Tibial nerve (tissue), 4 donors: ENCODE measurements around the gene TMX3. TPM values are rescaled to one million over a fixed set of nuclear protein-coding genes. Genes with fewer than 3 reads are reported as not detected.

Experiments used
- DNase-seq, 2 donors: peaks; one replicate each; pipeline ENCODE4 v3.0.0-alpha.2; 2019; ENCODE audit warnings: low spot score in 2 of 2
- H3K27ac ChIP-seq, 4 donors: fragments of 200-600 bp; sonication (generic) in 3 of 4; one replicate each; pipeline ENCODE4 v1.5.1; 2017 to 2019; ENCODE audit warnings: mild to moderate bottlenecking in 1 of 4
- H3K27me3 ChIP-seq, 2 donors: fragments of 200-600 bp; sonication (generic) in 1 of 2; one replicate each; pipeline versions ENCODE4 v1.5.1 to v1.6.0; 2017 to 2019
- H3K36me3 ChIP-seq, 3 donors: fragments of 200-600 bp; sonication (generic); one replicate each; pipeline ENCODE4 v1.5.1; 2018 to 2019
- H3K4me1 ChIP-seq, 4 donors: fragments of 200-600 bp; sonication (generic) in 3 of 4; one replicate each; pipeline ENCODE4 v1.5.1; 2017 to 2019
- H3K4me3 ChIP-seq, 4 donors: fragments of 200-600 bp; sonication (generic) in 3 of 4; one replicate each; pipeline ENCODE4 v1.5.1; 2017 to 2019; ENCODE audit warnings: mild to moderate bottlenecking in 1 of 4, moderate library complexity in 1 of 4
- H3K9me3 ChIP-seq, 4 donors: fragments of 200-600 bp; sonication (generic) in 3 of 4; one replicate each; pipeline ENCODE4 v1.5.1; 2017 to 2019
- CTCF ChIP-seq, 5 experiments: fragments of 200-600 bp in 3 of 5; fragments of 450-650 bp in 2 of 5; sonication (generic) in 3 of 5; IDR thresholded peaks; one replicate each; pipeline ENCODE4 v1.5.1; 2016 to 2019; ENCODE audit warnings: antibody characterized with exemption in 5 of 5, mild to moderate bottlenecking in 3 of 5, moderate library complexity in 2 of 5
- EP300 ChIP-seq, 2 donors: sonication (generic); formaldehyde crosslinking; IDR thresholded peaks; one replicate each; pipeline ENCODE4 v1.6.1; 2017; ENCODE audit warnings: antibody characterized with exemption in 2 of 2, mild to moderate bottlenecking in 1 of 2
- POLR2A ChIP-seq, 2 donors: fragments of 450-650 bp; IDR thresholded peaks; one replicate each; pipeline ENCODE4 v1.6.1; 2017; ENCODE audit warnings: antibody characterized with exemption in 2 of 2, mild to moderate bottlenecking in 2 of 2, moderate library complexity in 2 of 2
- WGBS, 2 donors: methylation state at CpG; one replicate each; pipeline ENCODE4 v1.1.5; 2018; 5-methylcytosine and 5-hydroxymethylcytosine counted together
- total RNA-seq, 4 donors: library from RNA; depleted of rRNA; stranded (reverse); fragments of >200 nt; gene quantifications; one replicate each; pipeline ENCODE4 v1.1.0, GENCODE V29; 2016

The TMX3 gene
- total RNA-seq, 4 donors from 2014 or later: 30.2 to 69.0 (median 54.3) TPM

GRCh38 chr18:68757126-68757525 is 42.2 kb upstream of the TMX3 start:
- Histone ChIP-seq H3K27ac (no peak overlapping the region), H3K4me3 (no peak overlapping the region), H3K9me3 (peaks cover 0 to 17% (median 0%) of the 10 kb centered on the region in 4 donors), H3K36me3 (no peaks in the 10 kb centered on the region), H3K4me1 (no peaks in the 10 kb centered on the region), H3K27me3 (no peaks in the 10 kb centered on the region)
- DNase-seq: no peak
- TF ChIP-seq EP300 (IDR thresholded peaks at IDR 0.05) (no peak), CTCF (IDR thresholded peaks at IDR 0.05) (no peak), POLR2A (IDR thresholded peaks at IDR 0.05) (no peak)
- WGBS, 2 donors: 41 to 61% methylated on average over 1 of the region's 1 CpG

- no peak for TF ChIP-seq POLR2A (IDR thresholded peaks at IDR 0.05)
- TF ChIP-seq CTCF (IDR thresholded peaks at IDR 0.05): no peak
- no peak for TF ChIP-seq EP300 (IDR thresholded peaks at IDR 0.05)
Measured at GRCh38 chr18:68742206-68742605, 27.3 kb upstream of the TMX3 start.

GRCh38 chr18:68740966-68741365 is 26.1 kb upstream of the TMX3 start:
- TF ChIP-seq CTCF (IDR thresholded peaks at IDR 0.05): no peak
- Histone ChIP-seq H3K36me3 (no peaks in the 10 kb centered on the region), H3K4me3 (no peak overlapping the region), H3K9me3 (no peaks in the 10 kb centered on the region), H3K4me1 (no peaks in the 10 kb centered on the region), H3K27ac (no peak overlapping the region), H3K27me3 (no peaks in the 10 kb centered on the region)
- WGBS, 2 donors: 100% methylated on average over 1 of the region's 1 CpG
- DNase-seq: no peak

More at GRCh38 chr18:68742206-68742605, 27.3 kb upstream of the TMX3 start:
- 80 to 85% methylated on average over 1 of the region's 1 CpG for WGBS, 2 donors
- H3K27me3 ChIP-seq: no peaks in the 10 kb centered on the region
- no peaks in the 10 kb centered on the region for H3K4me1 ChIP-seq
- no peak overlapping the region for H3K27ac ChIP-seq
- no peaks in the 10 kb centered on the region for H3K9me3 ChIP-seq
- H3K36me3 ChIP-seq: no peaks in the 10 kb centered on the region
- DNase-seq: no peak
- no peak overlapping the region for H3K4me3 ChIP-seq

- Histone ChIP-seq H3K36me3 (no peaks in the 10 kb centered on the region), H3K9me3 (no peaks in the 10 kb centered on the region), H3K4me3 (no peak overlapping the region), H3K27ac (no peak overlapping the region), H3K27me3 (no peaks in the 10 kb centered on the region), H3K4me1 (peaks cover 0 to 1% (median 0%) of the 10 kb centered on the region in 4 donors)
- DNase-seq: no peak
- 62 to 80% methylated on average over 1 of the region's 1 CpG for WGBS, 2 donors
- no peak for TF ChIP-seq EP300 (IDR thresholded peaks at IDR 0.05)
- TF ChIP-seq CTCF (IDR thresholded peaks at IDR 0.05): no peak
- no peak for TF ChIP-seq POLR2A (IDR thresholded peaks at IDR 0.05)
Measured at GRCh38 chr18:68739462-68739861, 24.6 kb upstream of the TMX3 start.

GRCh38 chr18:68738564-68738963 is 23.7 kb upstream of the TMX3 start:
- no peak overlapping the region for H3K4me3 ChIP-seq
- no peaks in the 10 kb centered on the region for H3K27me3 ChIP-seq
- no peak overlapping the region for H3K27ac ChIP-seq
- peaks cover 0 to 5% (median 2%) of the 10 kb centered on the region in 4 donors for H3K4me1 ChIP-seq
- 92% methylated on average over 5 of the region's 5 CpGs for WGBS, 2 donors
- H3K36me3 ChIP-seq: no peaks in the 10 kb centered on the region
- H3K9me3 ChIP-seq: no peaks in the 10 kb centered on the region
- no peak for TF ChIP-seq POLR2A (IDR thresholded peaks at IDR 0.05)
- no peak for TF ChIP-seq CTCF (IDR thresholded peaks at IDR 0.05)
- TF ChIP-seq EP300 (IDR thresholded peaks at IDR 0.05): no peak
- no peak for DNase-seq
